Activated CD4-positive, alpha-beta memory T cell treated with anti-CD3 and anti-CD28 coated beads, Interleukin-2, amount 10 ng/mL, durations not matched to agents 7 days and 5 days (primary cell): ENCODE measurements around the gene TRRAP. TPM values are rescaled to one million over a fixed set of nuclear protein-coding genes. Genes with fewer than 3 reads are reported as not detected.

Source experiments
- CTCF ChIA-PET: fragments of 350-600 bp; sonication (Branson Sonifier 250); formaldehyde crosslinking; loops from one replicate; lab custom pipeline; 2021; ENCODE audit warnings: antibody characterized with exemption, inconsistent platforms; lab: Charles Lee
- POLR2A ChIA-PET: fragments of 350-600 bp; sonication (Branson Sonifier 250); formaldehyde crosslinking; loops from one replicate; lab custom pipeline; 2021; ENCODE audit warnings: antibody characterized with exemption; lab: Charles Lee
- DNase-seq: peaks from one replicate; pipeline ENCODE4 v3.0.0-alpha.2; 2020
- H3K27ac Mint-ChIP-seq: one replicate; pipeline ENCODE4 v1.8.0; 2021; ENCODE audit warnings: mild to moderate bottlenecking, mixed read lengths
- H3K27me3 Mint-ChIP-seq: one replicate; pipeline ENCODE4 v1.8.0; 2021; ENCODE audit warnings: mixed read lengths
- H3K36me3 Mint-ChIP-seq: one replicate; pipeline ENCODE4 v1.8.0; 2021; ENCODE audit warnings: low read depth, mixed read lengths
- H3K4me1 Mint-ChIP-seq: one replicate; pipeline ENCODE4 v1.8.0; 2021; ENCODE audit warnings: mixed read lengths
- H3K4me3 Mint-ChIP-seq: one replicate; pipeline ENCODE4 v1.8.0; 2021; ENCODE audit warnings: mild to moderate bottlenecking, mixed read lengths
- H3K9me3 Mint-ChIP-seq: one replicate; pipeline ENCODE4 v1.8.0; 2021; ENCODE audit warnings: mixed read lengths
- total RNA-seq, 2 experiments: library from RNA; stranded (reverse); gene quantifications; one replicate each; pipeline ENCODE4 v1.2.3, GENCODE V29; 2021

TRRAP gene
- total RNA-seq, 2 experiments from 2014 or later: 47.8 to 54.3 TPM

DNA sequence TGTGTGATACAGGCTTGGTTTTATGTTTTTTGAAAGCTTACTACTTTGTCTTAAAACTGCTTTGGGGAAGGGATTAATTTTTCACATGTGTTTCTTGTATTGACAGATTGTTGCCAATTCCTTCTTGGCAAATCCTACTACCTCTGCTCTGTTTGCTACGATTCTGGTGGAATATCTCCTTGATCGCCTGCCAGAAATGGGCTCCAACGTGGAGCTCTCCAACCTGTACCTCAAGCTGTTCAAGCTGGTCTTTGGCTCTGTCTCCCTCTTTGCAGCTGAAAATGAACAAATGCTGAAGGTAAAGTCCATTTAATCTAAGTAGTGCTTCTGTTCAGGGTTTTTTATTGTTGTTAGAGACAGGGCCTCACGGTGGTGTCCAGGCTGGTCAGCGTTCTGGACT lies 33.6 kb downstream of the TRRAP start:
- Mint-ChIP-seq H3K27me3 (no peaks in the 10 kb centered on the region), H3K36me3 (peaks cover 66% of the 10 kb centered on the region), H3K4me1 (no peaks in the 10 kb centered on the region), H3K27ac (no peak overlapping the region), H3K9me3 (no peaks in the 10 kb centered on the region), H3K4me3 (no peak overlapping the region)
- POLR2A ChIA-PET: no interaction called here
- CTCF ChIA-PET: no interaction called here
- no peak for DNase-seq

- ChIA-PET POLR2A (no interaction called here), CTCF (no interaction called here)
- Mint-ChIP-seq H3K27me3 (no peaks in the 10 kb centered on the region), H3K4me3 (no peak overlapping the region), H3K4me1 (no peaks in the 10 kb centered on the region), H3K27ac (no peak overlapping the region), H3K9me3 (no peaks in the 10 kb centered on the region), H3K36me3 (peaks cover 67% of the 10 kb centered on the region)
- no peak for DNase-seq
Observed at GRCh38 chr7:98913026-98913425, 34.7 kb downstream of the TRRAP start.

DNA sequence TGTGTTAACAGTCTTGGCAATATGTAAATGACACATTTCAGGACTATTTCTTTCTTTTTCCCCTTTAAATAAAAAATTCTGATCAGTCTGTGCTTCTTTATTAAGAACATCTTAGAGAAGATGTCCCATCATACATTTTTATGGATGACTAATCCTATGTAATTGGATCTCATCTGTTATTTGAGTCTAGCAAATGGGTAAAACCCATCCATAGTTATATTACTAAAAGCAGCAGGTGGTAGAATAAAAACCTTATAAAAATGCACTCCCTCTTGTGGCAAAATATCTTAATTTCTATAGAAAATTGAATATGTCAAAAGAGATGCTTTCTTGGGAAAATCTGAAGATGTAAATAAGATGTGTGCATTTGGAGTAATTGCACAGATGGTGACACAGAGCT lies 35.3 kb downstream of the TRRAP start:
- POLR2A ChIA-PET: no interaction called here
- Mint-ChIP-seq H3K27me3 (no peaks in the 10 kb centered on the region), H3K4me3 (no peak overlapping the region), H3K27ac (no peak overlapping the region), H3K4me1 (no peaks in the 10 kb centered on the region), H3K9me3 (no peaks in the 10 kb centered on the region), H3K36me3 (peaks cover 66% of the 10 kb centered on the region)
- DNase-seq: no peak
- CTCF ChIA-PET: no interaction called here

DNA sequence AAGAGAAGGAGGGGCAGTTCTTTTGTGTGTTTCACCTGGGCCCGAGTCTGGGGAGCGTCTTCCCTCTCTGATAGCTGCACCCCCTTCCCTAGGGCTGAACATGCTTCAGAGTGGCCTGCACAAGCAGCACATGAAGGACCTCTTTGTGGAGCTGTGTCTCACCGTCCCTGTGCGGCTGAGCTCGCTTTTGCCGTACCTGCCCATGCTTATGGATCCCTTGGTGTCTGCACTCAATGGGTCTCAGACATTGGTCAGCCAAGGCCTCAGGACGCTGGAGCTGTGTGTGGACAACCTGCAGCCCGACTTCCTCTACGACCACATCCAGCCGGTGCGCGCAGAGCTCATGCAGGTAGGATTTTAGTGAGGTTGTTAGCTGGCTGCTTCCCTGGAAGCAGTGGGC lies 39.0 kb downstream of the TRRAP start:
- H3K9me3 Mint-ChIP-seq: no peaks in the 10 kb centered on the region
- DNase-seq: no peak
- H3K36me3 Mint-ChIP-seq: peaks cover 61% of the 10 kb centered on the region
- no peak overlapping the region for H3K4me3 Mint-ChIP-seq
- H3K27ac Mint-ChIP-seq: no peak overlapping the region
- H3K27me3 Mint-ChIP-seq: no peaks in the 10 kb centered on the region
- H3K4me1 Mint-ChIP-seq: no peaks in the 10 kb centered on the region
- POLR2A ChIA-PET: no interaction called here
- CTCF ChIA-PET: no interaction called here

GRCh38 chr7:98921608-98922372 lies 43.5 kb downstream of the TRRAP start:
- H3K36me3 Mint-ChIP-seq: peaks cover 80% of the 10 kb centered on the region
- H3K27ac Mint-ChIP-seq: no peak overlapping the region
- H3K4me3 Mint-ChIP-seq: no peak overlapping the region
- no peaks in the 10 kb centered on the region for H3K27me3 Mint-ChIP-seq
- POLR2A ChIA-PET: interaction anchor here (1.1 kb wide), 1 partner anchor 9 kb away, joined by 3 read pairs; no protein-coding TSS in a partner anchor
- no peaks in the 10 kb centered on the region for H3K4me1 Mint-ChIP-seq
- no peak for DNase-seq
- no peaks in the 10 kb centered on the region for H3K9me3 Mint-ChIP-seq
- CTCF ChIA-PET: no interaction called here

GRCh38 chr7:98922392-98923187 lies 44.3 kb downstream of the TRRAP start:
- ChIA-PET POLR2A (no interaction called here), CTCF (no interaction called here)
- Mint-ChIP-seq H3K27me3 (no peaks in the 10 kb centered on the region), H3K9me3 (no peaks in the 10 kb centered on the region), H3K4me1 (no peaks in the 10 kb centered on the region), H3K36me3 (peaks cover 81% of the 10 kb centered on the region), H3K4me3 (no peak overlapping the region), H3K27ac (no peak overlapping the region)
- DNase-seq: no peak

- H3K27me3 Mint-ChIP-seq: no peaks in the 10 kb centered on the region
- H3K9me3 Mint-ChIP-seq: no peaks in the 10 kb centered on the region
- H3K36me3 Mint-ChIP-seq: peaks cover 85% of the 10 kb centered on the region
- ChIA-PET CTCF (no interaction called here), POLR2A (no interaction called here)
- peaks cover 3% of the 10 kb centered on the region for H3K4me1 Mint-ChIP-seq
- no peak overlapping the region for H3K4me3 Mint-ChIP-seq
- DNase-seq: no peak
- H3K27ac Mint-ChIP-seq: no peak overlapping the region
Observed at GRCh38 chr7:98923512-98923911, 45.2 kb downstream of the TRRAP start.

DNA sequence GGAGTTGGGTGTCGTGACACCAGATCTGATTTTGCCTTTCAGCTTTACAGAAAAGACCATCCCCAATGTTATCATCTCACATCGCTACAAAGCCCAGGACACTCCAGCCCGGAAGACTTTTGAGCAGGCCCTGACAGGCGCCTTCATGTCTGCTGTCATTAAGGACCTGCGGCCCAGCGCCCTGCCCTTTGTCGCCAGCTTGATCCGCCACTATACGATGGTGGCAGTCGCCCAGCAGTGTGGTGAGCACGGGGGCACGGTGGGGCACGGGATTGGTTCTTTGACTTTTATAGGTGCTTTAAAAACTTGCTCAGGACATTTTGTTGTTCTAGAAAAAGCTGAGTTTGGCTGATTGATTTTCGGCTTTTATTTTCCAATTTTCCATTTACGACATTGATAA lies 48.8 kb downstream of the TRRAP start:
- Mint-ChIP-seq H3K27me3 (no peaks in the 10 kb centered on the region), H3K9me3 (no peaks in the 10 kb centered on the region), H3K4me1 (peaks cover 22% of the 10 kb centered on the region), H3K27ac (no peak overlapping the region), H3K36me3 (peaks cover 88% of the 10 kb centered on the region), H3K4me3 (no peak overlapping the region)
- ChIA-PET POLR2A (no interaction called here), CTCF (no interaction called here)
- no peak for DNase-seq

DNA sequence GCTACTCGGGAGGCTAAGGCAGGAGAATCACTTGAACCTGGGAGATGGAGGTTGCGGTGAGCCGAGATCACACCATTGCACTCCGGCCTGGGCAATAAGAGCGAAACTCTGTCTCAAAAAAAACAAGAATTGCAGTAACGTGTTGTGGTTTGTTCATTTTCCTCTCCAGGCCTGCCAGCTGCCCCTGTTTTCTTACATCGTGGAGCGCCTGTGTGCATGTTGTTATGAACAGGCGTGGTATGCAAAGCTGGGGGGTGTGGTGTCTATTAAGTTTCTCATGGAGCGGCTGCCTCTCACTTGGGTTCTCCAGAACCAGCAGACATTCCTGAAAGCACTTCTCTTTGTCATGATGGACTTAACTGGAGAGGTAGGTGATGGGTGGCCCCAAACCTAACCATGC lies 52.1 kb downstream of the TRRAP start:
- H3K9me3 Mint-ChIP-seq: no peaks in the 10 kb centered on the region
- peak overlapping the region; percentile 82 for H3K27ac Mint-ChIP-seq
- H3K27me3 Mint-ChIP-seq: no peaks in the 10 kb centered on the region
- H3K4me1 Mint-ChIP-seq: peaks cover 22% of the 10 kb centered on the region
- H3K36me3 Mint-ChIP-seq: peaks cover 78% of the 10 kb centered on the region
- no peak overlapping the region for H3K4me3 Mint-ChIP-seq
- peak; percentile 45 for DNase-seq
- CTCF ChIA-PET: no interaction called here
- POLR2A ChIA-PET: interaction anchor here (0.6 to 1.5 kb wide), 7 partner anchors 9 to 415 kb away, joined by 3 to 5 read pairs (median 3); no protein-coding TSS in a partner anchor

- peaks cover 22% of the 10 kb centered on the region for H3K4me1 Mint-ChIP-seq
- H3K36me3 Mint-ChIP-seq: peaks cover 78% of the 10 kb centered on the region
- no peaks in the 10 kb centered on the region for H3K9me3 Mint-ChIP-seq
- peak overlapping the region; percentile 53 for H3K4me3 Mint-ChIP-seq
- POLR2A ChIA-PET: interaction anchor here (0.6 to 1.5 kb wide), 6 partner anchors 9 to 415 kb away, joined by 3 to 5 read pairs (median 3); no protein-coding TSS in a partner anchor
- DNase-seq: peak; percentile 42
- peak overlapping the region; percentile 82 for H3K27ac Mint-ChIP-seq
- CTCF ChIA-PET: no interaction called here
- H3K27me3 Mint-ChIP-seq: no peaks in the 10 kb centered on the region
Observed at GRCh38 chr7:98930921-98931320, 52.6 kb downstream of the TRRAP start.

- Mint-ChIP-seq H3K36me3 (peaks cover 68% of the 10 kb centered on the region), H3K27ac (no peak overlapping the region), H3K9me3 (no peaks in the 10 kb centered on the region), H3K27me3 (no peaks in the 10 kb centered on the region), H3K4me3 (no peak overlapping the region), H3K4me1 (peaks cover 20% of the 10 kb centered on the region)
- ChIA-PET CTCF (no interaction called here), POLR2A (no interaction called here)
- no peak for DNase-seq
Observed at GRCh38 chr7:98933321-98933720, 55.0 kb downstream of the TRRAP start.

GRCh38 chr7:98934267-98934666 lies 55.9 kb downstream of the TRRAP start:
- DNase-seq: no peak
- POLR2A ChIA-PET: no interaction called here
- no peaks in the 10 kb centered on the region for H3K27me3 Mint-ChIP-seq
- peaks cover 69% of the 10 kb centered on the region for H3K36me3 Mint-ChIP-seq
- CTCF ChIA-PET: no interaction called here
- peaks cover 18% of the 10 kb centered on the region for H3K4me1 Mint-ChIP-seq
- no peaks in the 10 kb centered on the region for H3K9me3 Mint-ChIP-seq
- no peak overlapping the region for H3K27ac Mint-ChIP-seq
- no peak overlapping the region for H3K4me3 Mint-ChIP-seq

- DNase-seq: no peak
- ChIA-PET POLR2A (no interaction called here), CTCF (no interaction called here)
- no peak overlapping the region for H3K4me3 Mint-ChIP-seq
- H3K27me3 Mint-ChIP-seq: no peaks in the 10 kb centered on the region
- H3K4me1 Mint-ChIP-seq: peaks cover 7% of the 10 kb centered on the region
- H3K36me3 Mint-ChIP-seq: peaks cover 62% of the 10 kb centered on the region
- H3K9me3 Mint-ChIP-seq: no peaks in the 10 kb centered on the region
- no peak overlapping the region for H3K27ac Mint-ChIP-seq
Observed at GRCh38 chr7:98935811-98936210, 57.5 kb downstream of the TRRAP start.
